ENCODE data around the gene ANXA1.
"Not testable (repeated sequence)": the region's sequence is repeated elsewhere in the genome, so short reads cannot be mapped to it uniquely, and the experiment has no call there.

Gene ANXA1

GRCh38 chr9:73182928-73183327 is 31.3 kb downstream of the ANXA1 start:
- no peaks in the 10 kb centered on the region for H3K27me3 ChIP-seq
- TF ChIP-seq, protein P1, sequence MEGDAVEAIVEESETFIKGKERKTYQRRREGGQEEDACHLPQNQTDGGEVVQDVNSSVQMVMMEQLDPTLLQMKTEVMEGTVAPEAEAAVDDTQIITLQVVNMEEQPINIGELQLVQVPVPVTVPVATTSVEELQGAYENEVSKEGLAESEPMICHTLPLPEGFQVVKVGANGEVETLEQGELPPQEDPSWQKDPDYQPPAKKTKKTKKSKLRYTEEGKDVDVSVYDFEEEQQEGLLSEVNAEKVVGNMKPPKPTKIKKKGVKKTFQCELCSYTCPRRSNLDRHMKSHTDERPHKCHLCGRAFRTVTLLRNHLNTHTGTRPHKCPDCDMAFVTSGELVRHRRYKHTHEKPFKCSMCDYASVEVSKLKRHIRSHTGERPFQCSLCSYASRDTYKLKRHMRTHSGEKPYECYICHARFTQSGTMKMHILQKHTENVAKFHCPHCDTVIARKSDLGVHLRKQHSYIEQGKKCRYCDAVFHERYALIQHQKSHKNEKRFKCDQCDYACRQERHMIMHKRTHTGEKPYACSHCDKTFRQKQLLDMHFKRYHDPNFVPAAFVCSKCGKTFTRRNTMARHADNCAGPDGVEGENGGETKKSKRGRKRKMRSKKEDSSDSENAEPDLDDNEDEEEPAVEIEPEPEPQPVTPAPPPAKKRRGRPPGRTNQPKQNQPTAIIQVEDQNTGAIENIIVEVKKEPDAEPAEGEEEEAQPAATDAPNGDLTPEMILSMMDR (IDR thresholded peaks at IDR 0.05): no peak
- no peaks in the 10 kb centered on the region for H3K4me1 ChIP-seq (ENCODE audit: control insufficient read depth in 1 of 2, insufficient read depth in 1 of 2, low read depth in 1 of 2, low read length in 1 of 2)
- H3K4me3 ChIP-seq (ENCODE audit: low read depth in 1 of 2, low read length in 1 of 2): no peak overlapping the region
- H3K36me3 ChIP-seq: no peaks in the 10 kb centered on the region
- no peaks in the 10 kb centered on the region for H3K9me3 ChIP-seq
- no peak overlapping the region for H3K27ac ChIP-seq

GRCh38 chr9:73183428-73183827 is 31.8 kb downstream of the ANXA1 start:
- no peaks in the 10 kb centered on the region for H3K36me3 ChIP-seq
- H3K4me1 ChIP-seq (ENCODE audit: control insufficient read depth in 1 of 2, insufficient read depth in 1 of 2, low read depth in 1 of 2, low read length in 1 of 2): no peaks in the 10 kb centered on the region
- TF ChIP-seq, protein P1 (IDR thresholded peaks at IDR 0.05): no peak
- no peaks in the 10 kb centered on the region for H3K9me3 ChIP-seq
- H3K27ac ChIP-seq: no peak overlapping the region
- no peaks in the 10 kb centered on the region for H3K27me3 ChIP-seq
- H3K4me3 ChIP-seq (ENCODE audit: low read depth in 1 of 2, low read length in 1 of 2): no peak overlapping the region

DNA sequence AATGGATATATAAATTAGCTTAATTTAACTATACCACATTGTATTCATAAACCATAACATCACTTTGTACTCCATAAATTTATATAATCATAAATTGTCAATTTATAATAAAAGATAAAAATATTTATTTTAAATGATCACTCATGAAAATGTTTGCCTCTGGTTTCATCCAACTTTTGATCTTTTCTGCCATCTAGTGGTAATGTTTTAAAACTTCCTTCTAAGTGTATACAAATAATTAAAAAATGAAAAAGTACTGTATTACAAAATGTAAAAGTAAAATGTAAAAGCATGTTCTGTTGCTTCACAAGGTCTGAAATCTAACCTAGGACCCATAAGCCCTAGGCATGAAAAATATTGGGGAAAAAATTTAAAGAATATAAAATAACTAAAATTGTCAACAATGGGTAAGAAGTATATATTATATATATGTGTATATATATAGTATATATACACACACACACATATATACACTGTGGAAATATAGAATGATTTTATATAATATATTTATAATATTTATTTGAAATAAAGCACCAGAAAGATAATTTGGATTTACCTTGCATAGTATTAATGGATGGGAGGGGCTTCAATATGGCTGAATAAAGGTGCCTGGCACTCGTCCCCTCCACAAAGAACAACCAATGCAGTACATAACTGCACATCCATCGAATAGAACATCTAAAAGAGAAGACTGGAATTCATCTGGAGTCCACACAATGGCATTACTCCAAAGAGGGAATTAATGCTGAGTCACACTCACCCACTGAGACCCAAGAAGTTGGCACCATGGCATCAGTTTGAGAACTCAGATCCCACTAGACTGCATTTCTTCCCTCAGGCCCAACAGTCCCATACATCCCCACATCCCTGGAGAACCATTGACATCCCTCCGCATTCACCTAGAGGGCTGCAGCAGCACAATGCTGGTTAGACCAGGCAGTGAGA is 32.5 kb downstream of the ANXA1 start:
- no peaks in the 10 kb centered on the region for H3K27me3 ChIP-seq
- no peak overlapping the region for H3K27ac ChIP-seq
- no peak overlapping the region for H3K4me3 ChIP-seq (ENCODE audit: low read depth in 1 of 2, low read length in 1 of 2)
- H3K4me1 ChIP-seq (ENCODE audit: control insufficient read depth in 1 of 2, insufficient read depth in 1 of 2, low read depth in 1 of 2, low read length in 1 of 2): no peaks in the 10 kb centered on the region
- no peaks in the 10 kb centered on the region for H3K36me3 ChIP-seq
- TF ChIP-seq, protein P1 (IDR thresholded peaks at IDR 0.05): peak; percentile 54
- no peaks in the 10 kb centered on the region for H3K9me3 ChIP-seq

GRCh38 chr9:73191109-73191508 is 39.4 kb downstream of the ANXA1 start:
- H3K27me3 ChIP-seq; H3K4me3 ChIP-seq (ENCODE audit: low read depth in 1 of 2, low read length in 1 of 2); H3K27ac ChIP-seq; H3K9me3 ChIP-seq; H3K4me1 ChIP-seq (ENCODE audit: control insufficient read depth in 1 of 2, insufficient read depth in 1 of 2, low read depth in 1 of 2, low read length in 1 of 2); H3K36me3 ChIP-seq: not testable (repeated sequence)

DNA sequence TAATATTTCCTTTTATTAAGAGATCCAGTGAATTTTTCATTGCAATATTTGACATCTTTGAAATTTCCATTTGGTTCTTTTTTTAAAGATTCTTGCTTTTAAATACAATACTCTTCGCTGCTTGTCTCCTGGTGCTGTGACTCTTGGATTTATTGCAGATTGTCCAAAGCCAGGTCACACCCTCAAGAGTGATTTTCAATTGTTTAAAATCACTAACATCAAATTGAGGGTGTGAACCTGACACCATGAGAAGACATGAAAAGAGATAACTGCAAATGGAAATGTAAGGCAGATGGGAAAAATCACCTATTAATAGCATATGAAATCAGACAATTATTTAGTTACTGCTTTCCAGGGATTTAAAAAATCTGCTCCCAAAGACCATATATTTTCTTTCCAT is 42.6 kb downstream of the ANXA1 start:
- TF ChIP-seq, protein P1 (IDR thresholded peaks at IDR 0.05): no peak
- Histone ChIP-seq H3K4me1 (ENCODE audit: control insufficient read depth in 1 of 2, insufficient read depth in 1 of 2, low read depth in 1 of 2, low read length in 1 of 2) (no peaks in the 10 kb centered on the region), H3K27ac (no peak overlapping the region), H3K27me3 (no peaks in the 10 kb centered on the region), H3K36me3 (no peaks in the 10 kb centered on the region), H3K4me3 (ENCODE audit: low read depth in 1 of 2, low read length in 1 of 2) (no peak overlapping the region), H3K9me3 (no peaks in the 10 kb centered on the region)

- Histone ChIP-seq H3K27ac (no peak overlapping the region), H3K27me3 (no peaks in the 10 kb centered on the region), H3K4me3 (ENCODE audit: low read depth in 1 of 2, low read length in 1 of 2) (no peak overlapping the region), H3K4me1 (ENCODE audit: control insufficient read depth in 1 of 2, insufficient read depth in 1 of 2, low read depth in 1 of 2, low read length in 1 of 2) (peaks cover 22 to 23% of the 10 kb centered on the region in 2 experiments), H3K9me3 (no peaks in the 10 kb centered on the region), H3K36me3 (no peaks in the 10 kb centered on the region)
- TF ChIP-seq, protein P1 (IDR thresholded peaks at IDR 0.05): no peak
These were observed 47.8 kb downstream of the ANXA1 start for GRCh38 chr9:73199448-73199847.

All from neutrophil (primary cell).